ENCODE results near the gene HNF1A. TPM values are rescaled to one million over a fixed set of nuclear protein-coding genes. Genes with fewer than 3 reads are reported as not detected.

The HNF1A gene
- total and polyA plus RNA-seq, 2 of the 13 experiments (the other 11 are each of a cell fraction or from before 2014, with no cell fraction given) = 13.4 to 34.7 TPM

DNA sequence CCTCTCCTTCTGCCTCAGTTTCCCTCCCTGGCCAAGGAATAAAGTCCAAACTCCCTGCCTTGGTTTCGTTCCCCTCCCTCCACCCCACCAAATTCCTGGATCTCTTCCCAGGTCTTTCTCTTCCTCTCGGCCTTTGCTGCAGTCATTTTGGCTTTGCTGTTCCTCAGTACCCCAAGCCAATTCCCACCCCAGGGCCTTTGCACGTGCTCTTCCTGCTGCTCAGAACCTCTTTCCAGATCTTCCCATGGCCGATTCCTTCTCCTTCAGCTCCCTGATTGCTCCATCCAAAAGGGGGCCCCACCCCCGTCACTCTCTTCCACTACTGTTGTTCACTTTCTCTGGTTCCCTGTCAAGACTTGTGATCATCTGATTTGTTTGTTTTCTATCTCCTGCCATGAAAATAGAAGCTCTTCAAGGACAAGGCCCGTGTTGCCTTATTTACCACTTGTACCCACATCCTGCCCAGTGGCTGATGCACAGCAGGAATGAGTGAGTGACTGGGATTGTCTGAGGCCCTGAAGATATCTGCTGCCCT is 3.1 kb downstream of the HNF1A start (continued):
- TF ChIP-seq NFIC (IDR thresholded peaks at IDR 0.05; ENCODE audit: low read length) = 0 out of 2 replicates have a peak, but pooled peaks have one; percentile 12
- TF ChIP-seq, protein P1, sequence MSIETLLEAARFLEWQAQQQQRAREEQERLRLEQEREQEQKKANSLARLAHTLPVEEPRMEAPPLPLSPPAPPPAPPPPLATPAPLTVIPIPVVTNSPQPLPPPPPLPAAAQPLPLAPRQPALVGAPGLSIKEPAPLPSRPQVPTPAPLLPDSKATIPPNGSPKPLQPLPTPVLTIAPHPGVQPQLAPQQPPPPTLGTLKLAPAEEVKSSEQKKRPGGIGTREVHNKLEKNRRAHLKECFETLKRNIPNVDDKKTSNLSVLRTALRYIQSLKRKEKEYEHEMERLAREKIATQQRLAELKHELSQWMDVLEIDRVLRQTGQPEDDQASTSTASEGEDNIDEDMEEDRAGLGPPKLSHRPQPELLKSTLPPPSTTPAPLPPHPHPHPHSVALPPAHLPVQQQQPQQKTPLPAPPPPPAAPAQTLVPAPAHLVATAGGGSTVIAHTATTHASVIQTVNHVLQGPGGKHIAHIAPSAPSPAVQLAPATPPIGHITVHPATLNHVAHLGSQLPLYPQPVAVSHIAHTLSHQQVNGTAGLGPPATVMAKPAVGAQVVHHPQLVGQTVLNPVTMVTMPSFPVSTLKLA (IDR thresholded peaks at IDR 0.05) = no peak
- TF ChIP-seq, protein P2, sequence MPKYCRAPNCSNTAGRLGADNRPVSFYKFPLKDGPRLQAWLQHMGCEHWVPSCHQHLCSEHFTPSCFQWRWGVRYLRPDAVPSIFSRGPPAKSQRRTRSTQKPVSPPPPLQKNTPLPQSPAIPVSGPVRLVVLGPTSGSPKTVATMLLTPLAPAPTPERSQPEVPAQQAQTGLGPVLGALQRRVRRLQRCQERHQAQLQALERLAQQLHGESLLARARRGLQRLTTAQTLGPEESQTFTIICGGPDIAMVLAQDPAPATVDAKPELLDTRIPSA (CRISPR knock-in tag; IDR thresholded peaks at IDR 0.05; ENCODE audit: borderline replicate concordance) = no peak
- TF ChIP-seq, protein P3, sequence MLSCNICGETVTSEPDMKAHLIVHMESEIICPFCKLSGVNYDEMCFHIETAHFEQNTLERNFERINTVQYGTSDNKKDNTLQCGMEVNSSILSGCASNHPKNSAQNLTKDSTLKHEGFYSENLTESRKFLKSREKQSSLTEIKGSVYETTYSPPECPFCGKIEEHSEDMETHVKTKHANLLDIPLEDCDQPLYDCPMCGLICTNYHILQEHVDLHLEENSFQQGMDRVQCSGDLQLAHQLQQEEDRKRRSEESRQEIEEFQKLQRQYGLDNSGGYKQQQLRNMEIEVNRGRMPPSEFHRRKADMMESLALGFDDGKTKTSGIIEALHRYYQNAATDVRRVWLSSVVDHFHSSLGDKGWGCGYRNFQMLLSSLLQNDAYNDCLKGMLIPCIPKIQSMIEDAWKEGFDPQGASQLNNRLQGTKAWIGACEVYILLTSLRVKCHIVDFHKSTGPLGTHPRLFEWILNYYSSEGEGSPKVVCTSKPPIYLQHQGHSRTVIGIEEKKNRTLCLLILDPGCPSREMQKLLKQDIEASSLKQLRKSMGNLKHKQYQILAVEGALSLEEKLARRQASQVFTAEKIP (CRISPR knock-in tag; IDR thresholded peaks at IDR 0.05; ENCODE audit: borderline replicate concordance) = no peak
- TF ChIP-seq CSRNP2 (CRISPR knock-in tag; conservative IDR thresholded peaks at IDR 0.05; ENCODE audit: low read depth) = no peak
- TF ChIP-seq ZNF567 (CRISPR knock-in tag; IDR thresholded peaks at IDR 0.05; ENCODE audit: borderline replicate concordance) = no peak
- TF ChIP-seq KMT2A (CRISPR knock-in tag; IDR thresholded peaks at IDR 0.05) = peak; percentile 60; the same call in 1 of the 2 replicates
- no peak for TF ChIP-seq KDM6A (CRISPR knock-in tag; IDR thresholded peaks at IDR 0.05; ENCODE audit: low read depth)
- TF ChIP-seq HNRNPL (IDR thresholded peaks at IDR 0.05; ENCODE audit: low read depth, low read length) = no peak
- peak; percentile 21; the same call in 1 of the 2 replicates for TF ChIP-seq DPF2 (CRISPR knock-in tag; IDR thresholded peaks at IDR 0.05; ENCODE audit: borderline replicate concordance, low read depth)
- no peak for TF ChIP-seq ZNF614 (CRISPR knock-in tag; IDR thresholded peaks at IDR 0.05; ENCODE audit: borderline replicate concordance)
- no peak for TF ChIP-seq ZNF383 (CRISPR knock-in tag; IDR thresholded peaks at IDR 0.05; ENCODE audit: borderline replicate concordance)
- no peak for TF ChIP-seq ZNF781 (CRISPR knock-in tag; IDR thresholded peaks at IDR 0.05; ENCODE audit: borderline replicate concordance, not compliant biosample characterization)
- peak; percentile 40 for TF ChIP-seq HNF4A (CRISPR knock-in tag; IDR thresholded peaks at IDR 0.05)
- no peak for TF ChIP-seq ZNF501 (CRISPR knock-in tag; IDR thresholded peaks at IDR 0.05)
- TF ChIP-seq SALL2 (CRISPR knock-in tag; IDR thresholded peaks at IDR 0.05) = no peak
- TF ChIP-seq HHEX (CRISPR knock-in tag; IDR thresholded peaks at IDR 0.05) = no peak
- 0 out of 4 replicates have a peak, but pooled peaks of 1 of the 2 experiments have one; percentile 39 for TF ChIP-seq KLF16 (CRISPR knock-in tag; IDR thresholded peaks at IDR 0.05)
- no peak for TF ChIP-seq ZKSCAN5 (CRISPR knock-in tag; IDR thresholded peaks at IDR 0.05)
- no peak for TF ChIP-seq NFYB (CRISPR knock-in tag; IDR thresholded peaks at IDR 0.05)
- no peak for TF ChIP-seq ZNF136 (CRISPR knock-in tag; IDR thresholded peaks at IDR 0.05; ENCODE audit: low read depth)
- TF ChIP-seq CEBPB (IDR thresholded peaks at IDR 0.05; ENCODE audit: borderline replicate concordance, low read depth, low read length) = no peak
- no peak for TF ChIP-seq SIN3A (IDR thresholded peaks at IDR 0.05; ENCODE audit: borderline replicate concordance, low read depth, low read length)
- no peak for TF ChIP-seq FOXP1 (IDR thresholded peaks at IDR 0.05)
- TF ChIP-seq FOXP1 (CRISPR knock-in tag; IDR thresholded peaks at IDR 0.05) = peak; percentile 92

All from HepG2 (cell line).